Measurements from ENCODE around the gene HES1. TPM values are rescaled to one million over a fixed set of nuclear protein-coding genes. Genes with fewer than 3 reads are reported as not detected.

The HES1 gene
- polyA plus RNA-seq, 3 donors = 0.17 to 66.6 (median 0.26) TPM

- H3K27me3 ChIP-seq (ENCODE audit: control insufficient read depth in 2 of 2, insufficient read depth in 2 of 2, low read length in 2 of 2) = no peaks in the 10 kb centered on the region
- no peaks in the 10 kb centered on the region for H3K9me3 Mint-ChIP-seq
- peaks cover 20 to 21% of the 10 kb centered on the region in 2 donors for H3K4me1 ChIP-seq (ENCODE audit: control insufficient read depth in 1 of 2, insufficient read depth in 2 of 2, low read length in 2 of 2)
- no peak overlapping the region for H3K27ac ChIP-seq (ENCODE audit: low read depth in 1 of 2, low read length in 2 of 2)
- no peak for TF ChIP-seq CTCF (IDR thresholded peaks at IDR 0.05)
- H3K36me3 Mint-ChIP-seq = no peaks in the 10 kb centered on the region
- no peaks in the 10 kb centered on the region for H3K79me2 ChIP-seq (ENCODE audit: insufficient read depth, low read length)
- no peak overlapping the region for H3K9ac ChIP-seq (ENCODE audit: insufficient read depth, low read length, poor library complexity, severe bottlenecking)
- no peaks in the 10 kb centered on the region for H4K20me1 ChIP-seq (ENCODE audit: insufficient read depth, low read length)
- no peak overlapping the region for H3K4me3 Mint-ChIP-seq
- intact Hi-C loops (cut with micrococcal nuclease) = loop anchor here (5.0 to 10.0 kb wide), 2 partner anchors 48 to 65 kb away; no protein-coding TSS in a partner anchor
- peak overlapping the region in 5 of 7 donors; percentile 17 to 70 (median 50) for H3K27ac Mint-ChIP-seq
- H3K9me3 ChIP-seq (replicated peaks in 1 of 2; ENCODE audit: control insufficient read depth in 1 of 2, insufficient read depth in 1 of 2, low read length in 2 of 2) = no peaks in the 10 kb centered on the region
- H2AFZ ChIP-seq (ENCODE audit: insufficient read depth, low read depth, low read length, poor library complexity, severe bottlenecking) = no peak overlapping the region
- H3K4me1 Mint-ChIP-seq = peaks cover 22% of the 10 kb centered on the region
- no peak for DNase-seq
- peaks cover 4 to 29% (median 12%) of the 10 kb centered on the region in 3 donors for H3K27me3 Mint-ChIP-seq (ENCODE audit: low read depth in 3 of 3)
- H3K4me2 ChIP-seq (replicated peaks; ENCODE audit: extremely low read depth, low read length, poor library complexity, severe bottlenecking) = no peak overlapping the region
- no peak overlapping the region for H3K4me3 ChIP-seq (replicated peaks in 1 of 3; ENCODE audit: low read depth in 2 of 3, low read length in 3 of 3)
- H3K36me3 ChIP-seq (replicated peaks in 1 of 2; ENCODE audit: control insufficient read depth in 1 of 2, insufficient read depth in 2 of 2, low read length in 2 of 2) = no peaks in the 10 kb centered on the region
- 100% methylated on average over 5 of the region's 6 CpGs for WGBS (ENCODE audit: insufficient coverage)
Observed at GRCh38 chr3:194119831-194120590, 15.9 kb upstream of the HES1 start.

GRCh38 chr3:194120789-194121770 is 14.9 kb upstream of the HES1 start:
- peaks cover 20 to 21% of the 10 kb centered on the region in 2 donors for H3K4me1 ChIP-seq (ENCODE audit: control insufficient read depth in 1 of 2, insufficient read depth in 2 of 2, low read length in 2 of 2)
- H3K9me3 Mint-ChIP-seq = no peaks in the 10 kb centered on the region
- 77% methylated on average over 7 of the region's 13 CpGs for WGBS (ENCODE audit: insufficient coverage)
- DNase-seq = peak; percentile 60 to 75 (median 70)
- peak overlapping the region; percentile 23 for H3K4me2 ChIP-seq (replicated peaks; ENCODE audit: extremely low read depth, low read length, poor library complexity, severe bottlenecking)
- no peaks in the 10 kb centered on the region for H3K9me3 ChIP-seq (replicated peaks in 1 of 2; ENCODE audit: control insufficient read depth in 1 of 2, insufficient read depth in 1 of 2, low read length in 2 of 2)
- H3K4me3 ChIP-seq (replicated peaks in 1 of 3; ENCODE audit: low read depth in 2 of 3, low read length in 3 of 3) = peak overlapping the region in 1 of 3 experiments; percentile 31
- no peak overlapping the region for H3K9ac ChIP-seq (ENCODE audit: insufficient read depth, low read length, poor library complexity, severe bottlenecking)
- H3K79me2 ChIP-seq (ENCODE audit: insufficient read depth, low read length) = no peaks in the 10 kb centered on the region
- peak overlapping the region in 1 of 2 donors; percentile 73 for H3K4me3 Mint-ChIP-seq
- peak overlapping the region in 1 of 2 donors; percentile 3 for H3K27ac ChIP-seq (ENCODE audit: low read depth in 1 of 2, low read length in 2 of 2)
- no peaks in the 10 kb centered on the region for H3K27me3 ChIP-seq (ENCODE audit: control insufficient read depth in 2 of 2, insufficient read depth in 2 of 2, low read length in 2 of 2)
- H4K20me1 ChIP-seq (ENCODE audit: insufficient read depth, low read length) = no peaks in the 10 kb centered on the region
- H3K36me3 Mint-ChIP-seq = no peaks in the 10 kb centered on the region
- peaks cover 4 to 35% (median 10%) of the 10 kb centered on the region in 3 donors for H3K27me3 Mint-ChIP-seq (ENCODE audit: low read depth in 3 of 3)
- H2AFZ ChIP-seq (ENCODE audit: insufficient read depth, low read depth, low read length, poor library complexity, severe bottlenecking) = no peak overlapping the region
- TF ChIP-seq CTCF (IDR thresholded peaks at IDR 0.05) = no peak
- H3K27ac Mint-ChIP-seq = peak overlapping the region in 6 of 7 donors; percentile 17 to 79 (median 66)
- intact Hi-C loops (cut with micrococcal nuclease) = loop anchor here (5.0 to 10.0 kb wide), 2 partner anchors 49 to 66 kb away; no protein-coding TSS in a partner anchor
- H3K36me3 ChIP-seq (replicated peaks in 1 of 2; ENCODE audit: control insufficient read depth in 1 of 2, insufficient read depth in 2 of 2, low read length in 2 of 2) = no peaks in the 10 kb centered on the region
- peaks cover 22% of the 10 kb centered on the region for H3K4me1 Mint-ChIP-seq

All from CD14-positive monocyte (primary cell).